Activated T-helper 2 cell treated with anti-CD3 and anti-CD28 coated beads, Interferon-gamma antibody, Interleukin-2, Interleukin-4, amounts not matched to agents 10 μg/mL and 5 μg/mL and 100 μg/mL, durations not matched to agents 14 hours and 24 hours and 36 hours (primary cell): ENCODE results near the gene TMEM242. TPM values are rescaled to one million over a fixed set of nuclear protein-coding genes. Genes with fewer than 3 reads are reported as not detected.

Experiments
- DNase-seq: peaks from one replicate; pipeline ENCODE4 v3.0.0; 2021; ENCODE audit warnings: low spot score
- H3K27ac Mint-ChIP-seq: one replicate; pipeline ENCODE4 v1.8.0; 2021; ENCODE audit warnings: mixed read lengths
- H3K27me3 Mint-ChIP-seq: one replicate; pipeline ENCODE4 v1.8.0; 2021; ENCODE audit warnings: low read depth, mixed read lengths
- H3K36me3 Mint-ChIP-seq: one replicate; pipeline ENCODE4 v1.8.0; 2021; ENCODE audit warnings: low read depth, mixed read lengths
- H3K4me1 Mint-ChIP-seq: one replicate; pipeline ENCODE4 v1.8.0; 2021; ENCODE audit warnings: low read depth, mixed read lengths
- H3K4me3 Mint-ChIP-seq: one replicate; pipeline ENCODE4 v1.8.0; 2021; ENCODE audit warnings: low read depth, mild to moderate bottlenecking, moderate library complexity, mixed read lengths
- H3K9me3 Mint-ChIP-seq: one replicate; pipeline ENCODE4 v1.8.0; 2021; ENCODE audit warnings: mixed read lengths
- intact Hi-C: fragments of 100-400 bp; cut with micrococcal nuclease; formaldehyde crosslinking; loops from one replicate; pipeline ENCODE4 v1.15.1; 2023
- total RNA-seq: library from RNA; stranded (reverse); gene quantifications from 2 replicates; pipeline ENCODE4 v1.2.3, GENCODE V29; 2022

The TMEM242 gene
- total RNA-seq, 1 donor from 2014 or later = 11.9 TPM

DNA sequence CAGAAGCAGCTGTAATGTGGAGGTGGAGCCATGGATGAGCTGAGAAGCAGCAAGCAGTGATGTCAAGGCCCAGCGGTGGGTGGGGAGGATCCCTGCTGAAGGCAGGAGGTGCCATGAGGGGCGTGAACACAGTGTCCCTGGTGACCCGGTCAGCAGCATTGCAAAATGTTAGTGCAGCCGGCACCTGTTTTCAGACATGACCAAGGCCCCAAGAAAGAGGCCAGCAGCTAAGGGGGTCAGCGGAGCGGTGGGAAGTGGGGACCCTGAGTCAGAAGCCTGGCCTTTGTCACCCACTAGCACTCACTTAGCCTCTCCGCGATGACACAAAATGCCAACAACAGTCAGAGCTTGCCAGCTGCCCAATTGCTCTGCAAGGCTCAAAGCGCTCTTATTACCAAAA, 51.9 kb downstream of the TMEM242 start:
- Mint-ChIP-seq H3K9me3 (peaks cover 10% of the 10 kb centered on the region), H3K27me3 (peaks cover 2% of the 10 kb centered on the region), H3K4me1 (peaks cover 8% of the 10 kb centered on the region), H3K4me3 (no peak overlapping the region), H3K27ac (no peak overlapping the region), H3K36me3 (no peaks in the 10 kb centered on the region)
- intact Hi-C loops = loop anchor here (5.0 kb wide), 3 partner anchors 34 to 709 kb away; partner anchors contain the start of gene ARID1B
- DNase-seq = no peak

DNA sequence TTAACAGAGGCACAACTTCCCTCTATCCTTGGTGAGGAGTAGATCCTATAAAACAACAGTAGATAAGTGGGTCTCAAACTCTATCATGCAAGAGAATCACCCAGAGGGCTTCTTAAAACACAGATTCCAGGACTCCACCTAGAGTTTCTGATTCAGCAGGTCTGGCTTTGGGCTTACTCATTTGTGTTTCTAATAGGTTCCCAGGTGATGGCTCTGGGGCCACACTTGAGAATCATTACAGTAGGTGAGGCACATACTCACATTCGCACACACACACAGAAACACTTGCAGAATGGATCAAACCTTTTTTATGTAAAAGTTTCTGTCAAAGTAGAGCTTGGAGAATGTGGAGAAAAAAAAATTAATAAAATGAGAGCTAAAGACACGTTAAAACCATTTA, 52.4 kb downstream of the TMEM242 start:
- Mint-ChIP-seq H3K27ac (no peak overlapping the region), H3K36me3 (no peaks in the 10 kb centered on the region), H3K27me3 (peaks cover 2% of the 10 kb centered on the region), H3K9me3 (peaks cover 10% of the 10 kb centered on the region), H3K4me1 (peaks cover 8% of the 10 kb centered on the region), H3K4me3 (no peak overlapping the region)
- intact Hi-C loops = loop anchor here (5.0 kb wide), 3 partner anchors 34 to 709 kb away; partner anchors contain the start of gene ARID1B
- no peak for DNase-seq

- Mint-ChIP-seq H3K4me1 (peaks cover 6% of the 10 kb centered on the region), H3K9me3 (peaks cover 10% of the 10 kb centered on the region), H3K36me3 (no peaks in the 10 kb centered on the region), H3K27ac (no peak overlapping the region), H3K4me3 (no peak overlapping the region), H3K27me3 (peaks cover 2% of the 10 kb centered on the region)
- DNase-seq = no peak
- intact Hi-C loops = loop anchor here (5.0 kb wide), 3 partner anchors 33 to 708 kb away; partner anchors contain the start of gene ARID1B
These were observed 53.0 kb downstream of the TMEM242 start for GRCh38 chr6:157270308-157270707.

- H3K4me1 Mint-ChIP-seq = peaks cover 5% of the 10 kb centered on the region
- intact Hi-C loops = no loop called here
- DNase-seq = no peak
- H3K27me3 Mint-ChIP-seq = peaks cover 2% of the 10 kb centered on the region
- no peak overlapping the region for H3K4me3 Mint-ChIP-seq
- H3K36me3 Mint-ChIP-seq = no peaks in the 10 kb centered on the region
- H3K27ac Mint-ChIP-seq = no peak overlapping the region
- H3K9me3 Mint-ChIP-seq = peaks cover 10% of the 10 kb centered on the region
These were observed 54.0 kb downstream of the TMEM242 start for GRCh38 chr6:157269261-157269794.

DNA sequence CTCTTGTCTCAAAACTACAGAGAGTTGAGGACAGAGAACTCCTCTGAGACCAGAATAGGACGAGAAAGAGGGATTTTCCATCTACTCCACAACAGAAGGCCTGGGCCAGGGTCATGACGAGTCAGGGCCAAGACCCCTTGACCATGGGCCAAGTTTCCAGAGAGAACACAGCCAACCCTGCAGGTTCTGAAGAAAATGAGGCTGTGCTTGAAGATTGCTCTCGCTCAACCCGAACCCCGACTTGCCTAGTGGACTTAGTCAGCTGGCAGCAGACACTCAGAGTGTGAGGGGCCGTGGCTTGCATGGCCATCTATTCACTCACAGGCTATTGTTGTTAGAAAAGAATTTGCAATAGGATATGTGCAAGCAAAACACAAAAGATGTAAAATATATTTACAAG, 54.5 kb downstream of the TMEM242 start:
- Mint-ChIP-seq H3K4me1 (peaks cover 3% of the 10 kb centered on the region), H3K4me3 (no peak overlapping the region), H3K27me3 (peaks cover 2% of the 10 kb centered on the region), H3K27ac (no peak overlapping the region), H3K36me3 (no peaks in the 10 kb centered on the region), H3K9me3 (peaks cover 10% of the 10 kb centered on the region)
- DNase-seq = no peak
- intact Hi-C loops = no loop called here

DNA sequence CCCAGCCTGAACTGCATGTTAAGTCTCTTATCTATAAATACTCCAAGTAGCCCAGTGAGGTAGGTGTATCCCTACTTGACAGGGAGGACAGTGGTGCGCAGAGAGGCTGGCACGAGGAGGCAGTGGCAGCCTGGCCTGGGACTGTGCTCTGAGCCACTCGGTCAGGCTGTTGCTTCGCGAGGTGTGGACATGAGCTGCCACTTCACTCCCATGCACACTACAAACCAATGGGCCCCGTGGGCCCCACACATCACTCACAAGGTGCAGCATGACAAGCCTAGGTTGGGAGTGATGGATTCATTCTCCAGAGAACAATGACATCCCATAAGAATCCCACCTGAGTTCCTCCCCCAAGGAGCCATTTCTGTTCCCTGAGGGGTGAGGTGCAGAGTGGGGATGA, 54.9 kb downstream of the TMEM242 start:
- peaks cover 10% of the 10 kb centered on the region for H3K9me3 Mint-ChIP-seq
- peaks cover 1% of the 10 kb centered on the region for H3K4me1 Mint-ChIP-seq
- no peak overlapping the region for H3K27ac Mint-ChIP-seq
- H3K27me3 Mint-ChIP-seq = peaks cover 2% of the 10 kb centered on the region
- DNase-seq = no peak
- no peak overlapping the region for H3K4me3 Mint-ChIP-seq
- no peaks in the 10 kb centered on the region for H3K36me3 Mint-ChIP-seq
- intact Hi-C loops = no loop called here

- Mint-ChIP-seq H3K4me3 (no peak overlapping the region), H3K36me3 (no peaks in the 10 kb centered on the region), H3K9me3 (peaks cover 10% of the 10 kb centered on the region), H3K27ac (no peak overlapping the region), H3K4me1 (no peaks in the 10 kb centered on the region), H3K27me3 (peaks cover 2% of the 10 kb centered on the region)
- intact Hi-C loops = no loop called here
- no peak for DNase-seq
These were observed 55.7 kb downstream of the TMEM242 start for GRCh38 chr6:157267654-157268053.

- no peaks in the 10 kb centered on the region for H3K36me3 Mint-ChIP-seq
- peaks cover 10% of the 10 kb centered on the region for H3K9me3 Mint-ChIP-seq
- H3K27ac Mint-ChIP-seq = no peak overlapping the region
- no peaks in the 10 kb centered on the region for H3K4me1 Mint-ChIP-seq
- intact Hi-C loops = no loop called here
- no peak for DNase-seq
- peaks cover 2% of the 10 kb centered on the region for H3K27me3 Mint-ChIP-seq
- H3K4me3 Mint-ChIP-seq = no peak overlapping the region
These were observed 56.2 kb downstream of the TMEM242 start for GRCh38 chr6:157267109-157267611.

DNA sequence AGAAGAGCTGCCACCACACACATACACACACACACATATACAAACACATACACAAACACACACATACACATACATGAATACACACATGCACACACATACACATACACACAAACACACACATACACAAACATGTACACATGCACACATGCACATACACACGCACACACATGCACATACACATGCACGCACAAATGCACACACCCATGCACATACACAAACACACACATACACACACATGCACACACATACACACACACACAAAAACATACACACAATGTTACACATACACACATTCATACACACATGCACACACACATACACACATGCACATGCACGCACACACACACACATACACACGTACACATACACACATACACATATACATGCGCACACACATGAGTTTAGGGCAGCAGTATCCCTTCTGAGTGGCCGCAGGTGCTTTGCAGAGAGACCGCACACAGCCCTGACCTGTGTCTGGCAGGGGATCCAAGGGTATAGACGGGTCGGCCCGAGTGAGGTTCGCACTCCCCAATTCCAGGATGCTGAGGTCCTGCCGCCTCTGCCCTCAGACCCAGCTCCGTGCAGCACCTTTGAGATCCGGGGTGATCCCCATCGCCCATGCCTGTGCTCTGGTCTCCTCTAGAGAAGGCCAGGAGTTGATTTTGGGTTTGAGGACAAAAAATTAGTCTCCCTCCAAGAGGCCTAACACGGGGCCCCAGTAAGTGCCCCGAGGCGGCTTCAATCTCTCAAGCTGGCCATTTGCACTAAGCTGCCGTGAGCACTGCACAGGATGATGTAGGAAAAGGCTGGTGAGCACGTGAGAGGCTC, 56.8 kb downstream of the TMEM242 start:
- no peaks in the 10 kb centered on the region for H3K4me1 Mint-ChIP-seq
- intact Hi-C loops = no loop called here
- H3K27me3 Mint-ChIP-seq = peaks cover 2% of the 10 kb centered on the region
- no peak overlapping the region for H3K4me3 Mint-ChIP-seq
- DNase-seq = no peak
- H3K27ac Mint-ChIP-seq = no peak overlapping the region
- H3K36me3 Mint-ChIP-seq = no peaks in the 10 kb centered on the region
- H3K9me3 Mint-ChIP-seq = peaks cover 10% of the 10 kb centered on the region

DNA sequence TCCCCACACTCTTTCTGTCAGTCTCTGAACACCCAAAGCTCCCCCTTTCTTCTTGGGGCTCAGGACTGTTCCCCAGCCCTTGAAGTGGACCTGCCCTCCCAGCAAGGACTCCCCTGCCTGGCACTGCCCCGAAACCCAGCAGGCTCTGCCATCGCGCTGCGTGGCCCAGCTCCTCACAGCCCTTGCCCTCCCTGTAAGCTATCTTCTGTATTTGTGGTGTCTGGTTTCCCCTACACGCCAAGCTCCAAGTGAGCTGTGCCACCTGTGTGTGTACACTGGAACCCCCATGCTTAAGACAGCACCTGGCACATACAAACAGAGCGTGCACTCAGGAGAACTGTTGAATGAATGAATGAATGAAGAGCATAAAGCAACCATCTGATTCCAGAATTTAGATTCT, 57.7 kb downstream of the TMEM242 start:
- no peak overlapping the region for H3K27ac Mint-ChIP-seq
- H3K27me3 Mint-ChIP-seq = peaks cover 2% of the 10 kb centered on the region
- DNase-seq = no peak
- H3K9me3 Mint-ChIP-seq = peaks cover 9% of the 10 kb centered on the region
- H3K4me3 Mint-ChIP-seq = no peak overlapping the region
- intact Hi-C loops = no loop called here
- no peaks in the 10 kb centered on the region for H3K4me1 Mint-ChIP-seq
- H3K36me3 Mint-ChIP-seq = no peaks in the 10 kb centered on the region

DNA sequence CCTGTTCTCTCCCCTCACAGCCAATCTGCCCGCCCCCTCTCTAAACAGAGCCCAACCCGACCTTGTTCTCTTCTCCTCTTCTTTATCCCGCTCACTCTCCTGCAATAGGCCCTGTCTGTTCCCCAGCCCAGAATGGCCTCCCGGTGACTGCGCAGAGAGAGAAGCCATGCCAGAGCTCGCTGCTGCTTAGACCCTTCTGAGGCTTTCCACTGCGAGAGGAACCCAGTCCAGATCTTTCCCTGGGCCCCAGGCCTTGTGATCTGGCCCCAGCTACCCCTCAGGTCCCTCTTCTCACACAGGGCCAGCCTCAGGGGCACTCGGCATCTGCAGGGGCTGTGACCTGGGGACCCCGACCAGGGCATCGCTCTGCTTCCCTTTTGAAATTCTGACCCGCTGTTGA, 58.1 kb downstream of the TMEM242 start:
- Mint-ChIP-seq H3K36me3 (no peaks in the 10 kb centered on the region), H3K27me3 (peaks cover 1% of the 10 kb centered on the region), H3K4me1 (no peaks in the 10 kb centered on the region), H3K27ac (no peak overlapping the region), H3K9me3 (peaks cover 4% of the 10 kb centered on the region), H3K4me3 (no peak overlapping the region)
- no peak for DNase-seq
- intact Hi-C loops = no loop called here

GRCh38 chr6:157264701-157265100, 58.6 kb downstream of the TMEM242 start:
- DNase-seq = no peak
- no peaks in the 10 kb centered on the region for H3K36me3 Mint-ChIP-seq
- H3K27ac Mint-ChIP-seq = no peak overlapping the region
- no peaks in the 10 kb centered on the region for H3K9me3 Mint-ChIP-seq
- peaks cover 4% of the 10 kb centered on the region for H3K27me3 Mint-ChIP-seq
- H3K4me1 Mint-ChIP-seq = peaks cover 3% of the 10 kb centered on the region
- intact Hi-C loops = no loop called here
- no peak overlapping the region for H3K4me3 Mint-ChIP-seq

DNA sequence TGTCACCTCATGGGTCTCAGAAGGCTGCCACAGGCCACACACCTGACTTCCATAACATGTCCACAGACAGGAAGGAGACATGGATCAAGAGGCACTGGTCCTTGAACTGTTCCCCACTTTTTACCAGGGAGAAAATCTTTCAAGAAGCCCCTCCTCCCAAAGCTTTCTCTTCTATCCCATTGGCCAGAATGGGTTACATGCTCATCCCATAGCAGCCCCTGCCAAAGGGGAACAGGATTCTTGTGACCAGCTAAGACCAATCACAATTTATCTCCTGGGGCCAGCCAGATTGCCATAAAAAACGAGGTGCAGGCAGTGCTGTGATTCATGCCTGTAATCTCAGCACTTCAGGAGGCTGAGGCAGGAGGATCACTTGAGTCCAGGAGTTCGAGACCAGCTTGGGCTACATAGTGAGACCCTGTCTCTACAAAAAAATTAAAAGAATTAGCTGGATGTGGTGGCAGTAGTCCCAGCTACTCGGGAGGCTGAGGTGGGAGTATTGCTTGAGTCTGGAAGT, 59.4 kb downstream of the TMEM242 start:
- intact Hi-C loops = no loop called here
- Mint-ChIP-seq H3K4me1 (peaks cover 4% of the 10 kb centered on the region), H3K27me3 (peaks cover 5% of the 10 kb centered on the region), H3K27ac (no peak overlapping the region), H3K36me3 (no peaks in the 10 kb centered on the region), H3K4me3 (no peak overlapping the region), H3K9me3 (no peaks in the 10 kb centered on the region)
- DNase-seq = no peak
